Prostate gland (tissue), 2 donors: ENCODE data around the gene AFAP1.

Source experiments
- CTCF ChIP-seq, 4 experiments: fragments of 200-600 bp in 2 of 4; fragments of 450-650 bp in 2 of 4; sonication (generic) in 2 of 4; IDR thresholded peaks; 1 replicate in 3 of 4; 2 replicates in 1 of 4; pipeline ENCODE4 v1.5.1; 2016 to 2019; ENCODE audit warnings: antibody characterized with exemption in 4 of 4, mild to moderate bottlenecking in 2 of 4, moderate library complexity in 2 of 4
- POLR2A ChIP-seq: fragments of 450-650 bp; IDR thresholded peaks from one replicate; pipeline ENCODE4 v1.6.1; 2016; ENCODE audit warnings: antibody characterized with exemption, mild to moderate bottlenecking

DNA sequence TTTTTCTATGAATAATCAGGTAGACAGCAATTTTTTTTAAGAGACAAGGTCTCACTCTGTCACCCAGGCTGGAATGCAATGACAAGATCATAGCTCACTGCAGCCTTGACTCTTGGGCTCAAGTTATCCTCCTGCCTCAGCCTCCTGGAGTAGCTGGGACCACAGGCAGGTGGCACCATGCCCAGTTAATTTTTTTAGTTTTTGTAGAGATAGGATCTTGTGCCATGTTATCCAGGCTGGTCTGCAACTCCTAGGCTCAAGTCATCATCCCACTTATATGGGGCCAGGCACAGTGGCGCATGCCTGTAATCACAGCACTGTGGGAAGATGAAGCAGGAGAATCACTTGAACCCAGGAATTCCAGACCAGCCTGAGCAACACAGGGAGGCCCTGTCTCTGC lies 26.8 kb downstream of the AFAP1 start:
- no peak for TF ChIP-seq CTCF (IDR thresholded peaks at IDR 0.05)
- no peak for TF ChIP-seq POLR2A
